ENCODE results near the gene EVA1C. TPM values are rescaled to one million over a fixed set of nuclear protein-coding genes. Genes with fewer than 3 reads are reported as not detected.

EVA1C gene
- total and polyA plus RNA-seq, 10 of the 15 experiments (the other 5 are each of a cell fraction or from before 2014, with no cell fraction given), result 0.13 to 0.56 (median 0.34) TPM; not detected in 7

DNA sequence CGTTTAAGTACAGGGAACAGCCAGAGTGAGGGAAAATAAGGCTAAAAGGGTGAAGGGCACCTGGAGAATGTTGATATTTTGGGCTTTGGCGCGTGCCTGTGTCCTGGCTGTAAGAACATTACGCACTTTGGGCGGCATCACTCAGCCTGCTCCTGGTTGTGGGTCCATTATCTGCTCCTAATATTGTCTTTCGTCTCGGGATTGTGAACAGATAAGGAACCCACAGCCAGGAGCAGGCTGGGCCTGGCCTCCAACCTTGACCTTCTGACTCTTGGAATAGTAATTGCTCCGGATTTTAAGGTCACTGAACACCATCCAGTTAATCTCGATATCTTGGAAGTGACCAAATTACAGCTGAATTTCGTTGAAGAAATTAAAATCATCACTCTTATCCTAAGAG, 111.0 kb downstream of the EVA1C start (continued):
- TF ChIP-seq RUNX3 (IDR thresholded peaks at IDR 0.05; ENCODE audit: low read length) (no peak), SREBF2 (IDR thresholded peaks at IDR 0.05; ENCODE audit: low read length) (no peak), POLR2A (IDR thresholded peaks at IDR 0.05; ENCODE audit: low read depth, low read length) (no peak), HDGF (IDR thresholded peaks at IDR 0.05) (no peak), RB1 (IDR thresholded peaks at IDR 0.05; ENCODE audit: borderline replicate concordance) (no peak), ZNF217 (IDR thresholded peaks at IDR 0.05) (no peak)

DNA sequence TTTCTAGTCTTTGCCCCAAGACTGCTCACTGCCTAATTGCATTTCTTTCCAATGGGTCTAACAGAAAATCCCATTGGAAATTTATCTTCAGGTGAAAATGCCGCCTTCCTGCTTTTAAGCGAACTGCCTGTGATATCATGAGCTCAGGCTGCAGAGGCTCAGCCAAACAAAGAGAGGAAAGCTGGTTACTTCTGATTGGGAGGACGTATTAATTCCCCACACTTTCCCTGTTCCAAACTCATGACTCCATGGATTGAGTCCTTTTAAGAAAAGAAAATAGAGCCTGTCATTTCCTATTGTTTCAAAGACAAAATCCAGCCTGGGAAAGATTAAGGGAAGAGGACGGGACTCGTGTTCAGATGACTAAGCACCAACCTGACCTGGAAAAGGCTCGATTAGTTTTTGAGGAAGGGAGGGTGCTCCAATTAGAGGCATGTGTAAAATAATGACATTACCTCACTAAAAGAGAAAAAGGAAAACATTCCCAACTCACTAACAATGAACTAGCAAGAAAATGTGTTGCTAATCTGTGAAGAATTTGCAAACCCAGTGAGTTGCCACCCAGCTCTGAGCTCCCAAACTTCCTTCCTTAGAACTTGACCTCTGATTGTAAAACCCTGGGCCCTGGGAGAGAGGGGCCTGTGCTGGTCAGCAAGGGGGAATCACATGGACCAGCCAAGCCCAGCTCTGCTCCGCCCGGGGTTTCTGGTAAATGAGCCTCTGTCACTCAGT, 111.6 kb downstream of the EVA1C start:
- Histone ChIP-seq H3K36me3 (ENCODE audit: control insufficient read depth in 2 of 2, insufficient read depth in 2 of 2, low read length in 1 of 2) (no peaks in the 10 kb centered on the region), H3K4me1 (ENCODE audit: control insufficient read depth, insufficient read depth, low read length) (no peaks in the 10 kb centered on the region), H3K27ac (ENCODE audit: control insufficient read depth, insufficient read depth) (no peak overlapping the region), H3K79me2 (ENCODE audit: control insufficient read depth, insufficient read depth, low read length) (no peaks in the 10 kb centered on the region), H4K20me1 (ENCODE audit: control insufficient read depth, insufficient read depth) (no peaks in the 10 kb centered on the region), H3K4me3 (no peak overlapping the region), H2AFZ (ENCODE audit: control insufficient read depth, low read depth, low read length) (no peak overlapping the region), H3K9me3 (replicated peaks; ENCODE audit: control insufficient read depth, insufficient read depth, low read length) (no peaks in the 10 kb centered on the region), H3K4me2 (ENCODE audit: control insufficient read depth, insufficient read depth) (no peak overlapping the region), H3K27me3 (replicated peaks in 1 of 2; ENCODE audit: control insufficient read depth in 2 of 2, insufficient read depth in 2 of 2, low read length in 1 of 2) (no peaks in the 10 kb centered on the region), H3K9ac (ENCODE audit: control insufficient read depth, insufficient read depth, low read length) (no peak overlapping the region)
- POLR2A ChIA-PET, result interaction anchor here (0.6 kb wide), 1 partner anchor 8 kb away, joined by 4 read pairs; no protein-coding TSS in a partner anchor
- SMC1A ChIA-PET (ENCODE audit: uncharacterized antibody, unreplicated experiment), result interaction anchor here (1.3 kb wide), 1 partner anchor 9 kb away, joined by 3 read pairs; no protein-coding TSS in a partner anchor
- DNase-seq (ENCODE audit: low read depth, low spot score), result no peak
- RAD21 ChIA-PET (ENCODE audit: unreplicated experiment), result no interaction called here
- in situ Hi-C loops (cut with MboI) (no loop called here), intact Hi-C loops (cut with micrococcal nuclease; ENCODE audit: unreplicated experiment) (no loop called here)
- CTCF ChIA-PET, result interaction anchor here (1.3 kb wide), 1 partner anchor 47 kb away, joined by 3 read pairs; no protein-coding TSS in a partner anchor
- WGBS (ENCODE audit: insufficient coverage, insufficient replicate concordance, low lambda C conversion rate, missing lambda C conversion rate), result 43% methylated on average over 8 of the region's 8 CpGs
- ATAC-seq, result no peak
- FAIRE-seq, result no peak
- no TSS peak for BruUV-seq (replicated peaks)
- TF ChIP-seq ZNF274 (IDR thresholded peaks at IDR 0.05; ENCODE audit: insufficient read depth, insufficient read length) (no peak), IKZF2 (IDR thresholded peaks at IDR 0.05) (no peak), ETV6 (conservative IDR thresholded peaks at IDR 0.05 in 1 of 2, IDR thresholded peaks at IDR 0.05 in 1 of 2; ENCODE audit: borderline replicate concordance in 1 of 2, low read depth in 1 of 2) (no peak), SUPT20H (IDR thresholded peaks at IDR 0.05; ENCODE audit: borderline replicate concordance, control insufficient read depth, low read depth, low read length) (no peak), SREBF2 (IDR thresholded peaks at IDR 0.05; ENCODE audit: low read length) (no peak), POU2F2 (IDR thresholded peaks at IDR 0.05; ENCODE audit: borderline replicate concordance, low read depth, low read length) (no peak), CEBPB (IDR thresholded peaks at IDR 0.05; ENCODE audit: borderline replicate concordance in 1 of 2, low read depth in 2 of 2, low read length in 2 of 2) (no peak), DPF2 (IDR thresholded peaks at IDR 0.05) (no peak), IKZF1 (conservative IDR thresholded peaks at IDR 0.05) (no peak), CBX3 (IDR thresholded peaks at IDR 0.05; ENCODE audit: borderline replicate concordance, low read depth) (no peak), CHD1 (IDR thresholded peaks at IDR 0.05; ENCODE audit: low read depth, low read length) (no peak), POLR2AphosphoS2 (IDR thresholded peaks at IDR 0.05; ENCODE audit: low read depth, low read length) (no peak), IRF4 (IDR thresholded peaks at IDR 0.05; ENCODE audit: low read depth, low read length) (no peak)
- TF ChIP-seq, protein P1, sequence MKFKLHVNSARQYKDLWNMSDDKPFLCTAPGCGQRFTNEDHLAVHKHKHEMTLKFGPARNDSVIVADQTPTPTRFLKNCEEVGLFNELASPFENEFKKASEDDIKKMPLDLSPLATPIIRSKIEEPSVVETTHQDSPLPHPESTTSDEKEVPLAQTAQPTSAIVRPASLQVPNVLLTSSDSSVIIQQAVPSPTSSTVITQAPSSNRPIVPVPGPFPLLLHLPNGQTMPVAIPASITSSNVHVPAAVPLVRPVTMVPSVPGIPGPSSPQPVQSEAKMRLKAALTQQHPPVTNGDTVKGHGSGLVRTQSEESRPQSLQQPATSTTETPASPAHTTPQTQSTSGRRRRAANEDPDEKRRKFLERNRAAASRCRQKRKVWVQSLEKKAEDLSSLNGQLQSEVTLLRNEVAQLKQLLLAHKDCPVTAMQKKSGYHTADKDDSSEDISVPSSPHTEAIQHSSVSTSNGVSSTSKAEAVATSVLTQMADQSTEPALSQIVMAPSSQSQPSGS (IDR thresholded peaks at IDR 0.05; ENCODE audit: low read length), result no peak
- TF ChIP-seq, protein P2, sequence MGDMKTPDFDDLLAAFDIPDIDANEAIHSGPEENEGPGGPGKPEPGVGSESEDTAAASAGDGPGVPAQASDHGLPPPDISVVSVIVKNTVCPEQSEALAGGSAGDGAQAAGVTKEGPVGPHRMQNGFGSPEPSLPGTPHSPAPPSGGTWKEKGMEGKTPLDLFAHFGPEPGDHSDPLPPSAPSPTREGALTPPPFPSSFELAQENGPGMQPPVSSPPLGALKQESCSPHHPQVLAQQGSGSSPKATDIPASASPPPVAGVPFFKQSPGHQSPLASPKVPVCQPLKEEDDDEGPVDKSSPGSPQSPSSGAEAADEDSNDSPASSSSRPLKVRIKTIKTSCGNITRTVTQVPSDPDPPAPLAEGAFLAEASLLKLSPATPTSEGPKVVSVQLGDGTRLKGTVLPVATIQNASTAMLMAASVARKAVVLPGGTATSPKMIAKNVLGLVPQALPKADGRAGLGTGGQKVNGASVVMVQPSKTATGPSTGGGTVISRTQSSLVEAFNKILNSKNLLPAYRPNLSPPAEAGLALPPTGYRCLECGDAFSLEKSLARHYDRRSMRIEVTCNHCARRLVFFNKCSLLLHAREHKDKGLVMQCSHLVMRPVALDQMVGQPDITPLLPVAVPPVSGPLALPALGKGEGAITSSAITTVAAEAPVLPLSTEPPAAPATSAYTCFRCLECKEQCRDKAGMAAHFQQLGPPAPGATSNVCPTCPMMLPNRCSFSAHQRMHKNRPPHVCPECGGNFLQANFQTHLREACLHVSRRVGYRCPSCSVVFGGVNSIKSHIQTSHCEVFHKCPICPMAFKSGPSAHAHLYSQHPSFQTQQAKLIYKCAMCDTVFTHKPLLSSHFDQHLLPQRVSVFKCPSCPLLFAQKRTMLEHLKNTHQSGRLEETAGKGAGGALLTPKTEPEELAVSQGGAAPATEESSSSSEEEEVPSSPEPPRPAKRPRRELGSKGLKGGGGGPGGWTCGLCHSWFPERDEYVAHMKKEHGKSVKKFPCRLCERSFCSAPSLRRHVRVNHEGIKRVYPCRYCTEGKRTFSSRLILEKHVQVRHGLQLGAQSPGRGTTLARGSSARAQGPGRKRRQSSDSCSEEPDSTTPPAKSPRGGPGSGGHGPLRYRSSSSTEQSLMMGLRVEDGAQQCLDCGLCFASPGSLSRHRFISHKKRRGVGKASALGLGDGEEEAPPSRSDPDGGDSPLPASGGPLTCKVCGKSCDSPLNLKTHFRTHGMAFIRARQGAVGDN (IDR thresholded peaks at IDR 0.05), result no peak
